GM18502 (cell line): ENCODE results near the gene SCO2.

Experiments
- ATAC-seq: cut with Tn5 transposase; IDR thresholded peaks from one replicate; pipeline ENCODE4 v1.9.1; 2021; ENCODE audit warnings: mild to moderate bottlenecking; ENCODE audit not compliant: unreplicated experiment, poor library complexity

The SCO2 gene

GRCh38 chr22:50482107-50483074 lies 43.0 kb downstream of the SCO2 start:
- no peak for ATAC-seq

- ATAC-seq = no peak
Observed at GRCh38 chr22:50481440-50482106, 43.8 kb downstream of the SCO2 start, which contains the start of gene ADM2. TSS of gene ADM2 (plus strand) at chr22:50481543. CDS start at chr22:50481848, 305 bp downstream.

GRCh38 chr22:50481045-50481439 lies 44.4 kb downstream of the SCO2 start:
- no peak for ATAC-seq

GRCh38 chr22:50479721-50480120 lies 45.7 kb downstream of the SCO2 start:
- ATAC-seq = no peak

GRCh38 chr22:50477923-50478322 lies 47.5 kb downstream of the SCO2 start:
- ATAC-seq = no peak

- no peak for ATAC-seq
Observed at GRCh38 chr22:50476868-50477267, 48.5 kb downstream of the SCO2 start.

GRCh38 chr22:50475652-50476002 lies 49.8 kb downstream of the SCO2 start:
- no peak for ATAC-seq

GRCh38 chr22:50474710-50475651 lies 50.4 kb downstream of the SCO2 start, which contains the start of gene SBF1:
TSS of gene SBF1 (minus strand) at chr22:50475035. CDS start at chr22:50474840, 195 bp downstream.
- ATAC-seq = peak; percentile 73

- ATAC-seq = no peak
Observed at GRCh38 chr22:50473855-50474671, 51.3 kb downstream of the SCO2 start.
